CD4-positive, alpha-beta T cell (primary cell): Measurements from ENCODE around the gene TPT1. TPM values are rescaled to one million over a fixed set of nuclear protein-coding genes. Genes with fewer than 3 reads are reported as not detected.

Experiments used
- ATAC-seq: fragments of 200-7000 bp; cut with Tn5 transposase; one replicate; pipeline ENCODE4 v1.10.0; 2022; ENCODE audit warnings: mild to moderate bottlenecking; ENCODE audit not compliant: poor library complexity
- CTCF ChIA-PET: fragments of 350-600 bp; sonication (Branson Sonifier 250); formaldehyde crosslinking; loops from one replicate; lab custom pipeline; 2021; ENCODE audit warnings: antibody characterized with exemption, inconsistent platforms; lab: Charles Lee
- POLR2A ChIA-PET: fragments of 350-600 bp; sonication (Branson Sonifier 250); formaldehyde crosslinking; loops from one replicate; lab custom pipeline; 2021; ENCODE audit warnings: antibody characterized with exemption, inconsistent platforms; lab: Charles Lee
- DNase-seq, 14 experiments: peaks; one replicate each; pipeline ENCODE4 v3.0.0-alpha.2; 2013 to 2020; ENCODE audit warnings: mixed read lengths in 2 of 14
- H3K27ac ChIP-seq, 2 donors: one replicate each; pipeline versions ENCODE4 v1.5.1 to v1.7.0; 2013; ENCODE audit warnings: low read length in 2 of 2, low read depth in 1 of 2, mild to moderate bottlenecking in 1 of 2
- H3K27me3 ChIP-seq, 2 experiments: 1 replicate in 1 of 2; 2 replicates in 1 of 2; pipeline versions ENCODE4 v1.6.1 to v1.7.0; 2013; ENCODE audit warnings: low read length in 2 of 2, control low read depth in 1 of 2, mild to moderate bottlenecking in 1 of 2, moderate library complexity in 1 of 2; ENCODE audit not compliant: insufficient read depth in 2 of 2, control insufficient read depth in 1 of 2
- H3K36me3 ChIP-seq: one replicate; pipeline ENCODE4 v1.6.1; 2013; ENCODE audit warnings: low read length, control low read depth; ENCODE audit not compliant: insufficient read depth
- H3K4me1 ChIP-seq: one replicate; pipeline ENCODE4 v1.6.1; 2013; ENCODE audit warnings: low read length, control low read depth; ENCODE audit not compliant: insufficient read depth
- H3K4me3 ChIP-seq: one replicate; pipeline ENCODE4 v1.5.1; 2013; ENCODE audit warnings: mild to moderate bottlenecking, low read length, moderate library complexity
- H3K9me3 ChIP-seq, 2 experiments: 1 replicate in 1 of 2; 2 replicates in 1 of 2; pipeline versions ENCODE4 v1.6.1 to v1.7.0; 2013; ENCODE audit warnings: low read length in 2 of 2, mild to moderate bottlenecking in 2 of 2, control low read depth in 1 of 2, moderate library complexity in 1 of 2; ENCODE audit not compliant: control insufficient read depth in 1 of 2, insufficient read depth in 1 of 2
- H3K27ac Mint-ChIP-seq: one replicate; pipeline ENCODE4 v1.8.0; 2020; ENCODE audit warnings: mixed read lengths
- H3K27me3 Mint-ChIP-seq: one replicate; pipeline ENCODE4 v1.8.0; 2021; ENCODE audit warnings: mixed read lengths
- H3K36me3 Mint-ChIP-seq: one replicate; pipeline ENCODE4 v1.8.0; 2021; ENCODE audit warnings: low read depth, mixed read lengths
- H3K4me1 Mint-ChIP-seq: one replicate; pipeline ENCODE4 v1.8.0; 2021; ENCODE audit warnings: low read depth, mixed read lengths
- H3K4me3 Mint-ChIP-seq: one replicate; pipeline ENCODE4 v1.8.0; 2020; ENCODE audit warnings: mild to moderate bottlenecking, mixed read lengths
- H3K9me3 Mint-ChIP-seq: one replicate; pipeline ENCODE4 v1.8.0; 2020; ENCODE audit warnings: mixed read lengths
- intact Hi-C, 2 experiments: fragments of 100-400 bp; cut with DNase I in 1 of 2; cut with micrococcal nuclease in 1 of 2; formaldehyde crosslinking; loops; one replicate each; pipeline versions ENCODE4 v1.15.1 to v1.9.0; 2023 to 2025; cut with DNase I, micrococcal nuclease
- total RNA-seq, 174 experiments: library from RNA in 2 of 174; stranded (reverse) in 2 of 174; gene quantifications; one replicate each; pipeline ENCODE4 v1.2.3 and lab custom pipeline; 2021 to 2026
- TF ChIP-seq, protein P1 (sequence below): fragments of 200-600 bp; IDR thresholded peaks from one replicate; pipeline ENCODE4 v1.8.0; 2022; ENCODE audit warnings: antibody characterized with exemption, mild to moderate bottlenecking

Gene TPT1
- total RNA-seq, 2 experiments from 2014 or later = 8,742 to 8,834 TPM

- intact Hi-C loops = loop anchor here (5.0 to 10.0 kb wide), 3 partner anchors 211 to 849 kb away; partner anchors contain the start of genes GTF2F2 (in 2 of the 2), LCP1 (in 1 of the 2) and TSC22D1 (in 1 of the 2)
- Mint-ChIP-seq H3K27me3 (no peaks in the 10 kb centered on the region), H3K4me1 (peaks cover 93% of the 10 kb centered on the region), H3K4me3 (peak overlapping the region; percentile 30), H3K36me3 (peaks cover 55% of the 10 kb centered on the region), H3K9me3 (no peaks in the 10 kb centered on the region), H3K27ac (peak overlapping the region; percentile 84)
- no peak for ATAC-seq
- H3K27ac ChIP-seq = no peak overlapping the region
- ChIA-PET POLR2A (interaction anchor here (0.6 to 1.7 kb wide), 4 partner anchors 9 to 716 kb away, joined by 3 to 8 read pairs (median 3); no protein-coding TSS in a partner anchor), CTCF (no interaction called here)
- DNase-seq = peak in 2 of 14 experiments; percentile 24
- H3K4me3 ChIP-seq = no peak overlapping the region
- H3K36me3 ChIP-seq = peaks cover 46% of the 10 kb centered on the region
- TF ChIP-seq, protein P1, sequence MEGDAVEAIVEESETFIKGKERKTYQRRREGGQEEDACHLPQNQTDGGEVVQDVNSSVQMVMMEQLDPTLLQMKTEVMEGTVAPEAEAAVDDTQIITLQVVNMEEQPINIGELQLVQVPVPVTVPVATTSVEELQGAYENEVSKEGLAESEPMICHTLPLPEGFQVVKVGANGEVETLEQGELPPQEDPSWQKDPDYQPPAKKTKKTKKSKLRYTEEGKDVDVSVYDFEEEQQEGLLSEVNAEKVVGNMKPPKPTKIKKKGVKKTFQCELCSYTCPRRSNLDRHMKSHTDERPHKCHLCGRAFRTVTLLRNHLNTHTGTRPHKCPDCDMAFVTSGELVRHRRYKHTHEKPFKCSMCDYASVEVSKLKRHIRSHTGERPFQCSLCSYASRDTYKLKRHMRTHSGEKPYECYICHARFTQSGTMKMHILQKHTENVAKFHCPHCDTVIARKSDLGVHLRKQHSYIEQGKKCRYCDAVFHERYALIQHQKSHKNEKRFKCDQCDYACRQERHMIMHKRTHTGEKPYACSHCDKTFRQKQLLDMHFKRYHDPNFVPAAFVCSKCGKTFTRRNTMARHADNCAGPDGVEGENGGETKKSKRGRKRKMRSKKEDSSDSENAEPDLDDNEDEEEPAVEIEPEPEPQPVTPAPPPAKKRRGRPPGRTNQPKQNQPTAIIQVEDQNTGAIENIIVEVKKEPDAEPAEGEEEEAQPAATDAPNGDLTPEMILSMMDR = no peak
- H3K27me3 ChIP-seq = no peaks in the 10 kb centered on the region
- peaks cover 65% of the 10 kb centered on the region for H3K4me1 ChIP-seq
- no peaks in the 10 kb centered on the region for H3K9me3 ChIP-seq
Measured at GRCh38 chr13:45336025-45336800, 4.8 kb downstream of the TPT1 start.

GRCh38 chr13:45335397-45336024, 5.5 kb downstream of the TPT1 start:
- peak in 1 of 14 experiments; percentile 17 for DNase-seq
- no peak overlapping the region for H3K4me3 ChIP-seq

More at GRCh38 chr13:45335397-45336024, 5.5 kb downstream of the TPT1 start:
- H3K27me3 ChIP-seq = no peaks in the 10 kb centered on the region
- no peaks in the 10 kb centered on the region for H3K9me3 ChIP-seq
- H3K27me3 Mint-ChIP-seq = no peaks in the 10 kb centered on the region
- peak overlapping the region; percentile 84 for H3K27ac Mint-ChIP-seq
- intact Hi-C loops = loop anchor here (5.0 to 10.0 kb wide), 3 partner anchors 211 to 849 kb away; partner anchors contain the start of genes GTF2F2 (in 2 of the 2), LCP1 (in 1 of the 2) and TSC22D1 (in 1 of the 2)
- CTCF ChIA-PET = interaction anchor here (0.6 to 1.1 kb wide), 2 partner anchors 26 to 161 kb away, joined by 3 to 5 read pairs; no protein-coding TSS in a partner anchor
- POLR2A ChIA-PET = interaction anchor here (0.6 to 1.1 kb wide), 2 partner anchors 32 to 717 kb away, joined by 3 to 10 read pairs; no protein-coding TSS in a partner anchor
- ATAC-seq = no peak
- peaks cover 46% of the 10 kb centered on the region for H3K36me3 ChIP-seq
- no peaks in the 10 kb centered on the region for H3K9me3 Mint-ChIP-seq
- peak overlapping the region; percentile 45 for H3K4me3 Mint-ChIP-seq
- H3K4me1 ChIP-seq = peaks cover 71% of the 10 kb centered on the region
- no peak overlapping the region for H3K27ac ChIP-seq
- peaks cover 95% of the 10 kb centered on the region for H3K4me1 Mint-ChIP-seq
- TF ChIP-seq, protein P1 = no peak
- H3K36me3 Mint-ChIP-seq = peaks cover 49% of the 10 kb centered on the region
